H1 (cell line): ENCODE results near the gene NRL. TPM values are rescaled to one million over a fixed set of nuclear protein-coding genes. Genes with fewer than 3 reads are reported as not detected.

Experiments used
- KDM5A ChIP-seq: fragments of 200-600 bp; IDR thresholded peaks from 2 replicates; pipeline ENCODE4 v1.7.1; 2012; ENCODE audit warnings: mild to moderate bottlenecking, low read length, inconsistent platforms, mixed read lengths
- ZNF274 ChIP-seq: IDR thresholded peaks from 2 replicates; pipeline ENCODE4 v1.7.0; 2012; ENCODE audit warnings: low read length, borderline replicate concordance; ENCODE audit errors: extremely low read depth
- polyA plus RNA-seq, 7 experiments: library from polyadenylated mRNA; depleted of rRNA in 3 of 7; stranded (reverse) in 5 of 7; unstranded in 2 of 7; fragments of >200 nt in 5 of 7; fragments of 200-250 nt in 2 of 7; gene quantifications; 1 replicate in 5 of 7; 2 replicates in 1 of 7; 4 replicates in 1 of 7; pipeline versions ENCODE4 v1.2.1 to v1.2.3, GENCODE V29; 2011 to 2013; ENCODE audit warnings: missing spikeins in 2 of 7, mixed read lengths in 2 of 7
- total RNA-seq: library from RNA; stranded (reverse); fragmentation: NEBNext Ultra II Directional; extraction: Animal tissue kit (Norgen Biotek cat#: 25700); gene quantifications from 2 replicates; pipeline ENCODE4 v1.2.1, GENCODE V29; 2021

NRL gene
- total and polyA plus RNA-seq, 2 of the 8 experiments (the other 6 are each of a cell fraction or from before 2014, with no cell fraction given), result 1.1 to 2.2 TPM

DNA sequence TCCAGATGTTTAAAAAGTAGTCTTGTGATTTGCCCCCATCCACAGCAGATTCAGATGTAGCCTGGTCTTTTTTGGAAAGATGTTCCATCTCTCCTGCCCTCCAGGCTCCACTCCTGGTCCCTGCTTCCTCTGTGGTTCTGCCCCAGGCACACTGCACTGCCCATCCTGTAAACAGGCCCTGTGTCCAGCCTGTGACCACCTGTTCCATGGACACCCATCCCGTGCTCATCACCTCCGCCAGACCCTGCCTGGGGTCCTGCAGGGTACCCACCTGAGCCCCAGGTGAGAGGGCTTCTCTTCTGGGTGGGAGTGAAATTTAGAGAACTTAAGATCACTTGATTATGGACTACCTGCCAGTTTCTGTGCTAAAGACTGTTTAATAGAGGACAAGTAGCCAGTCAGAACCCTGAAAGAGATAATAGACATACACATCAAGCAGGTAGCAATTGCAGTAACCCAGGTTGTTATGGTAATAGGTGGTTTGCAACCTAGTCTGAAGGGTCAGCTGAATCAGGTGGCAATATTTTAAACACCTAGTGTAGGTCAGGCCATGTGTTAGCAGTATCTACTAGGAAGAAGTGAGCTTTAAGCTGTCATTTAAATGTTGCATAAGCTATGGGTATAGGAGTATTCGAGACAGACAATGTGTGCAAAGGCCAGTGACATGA is 34.7 kb upstream of the NRL start (continued):
- TF ChIP-seq KDM5A (no peak), ZNF274 (no peak)
